Measurements from ENCODE around the gene MROH2A.

The MROH2A gene

GRCh38 chr2:233780771-233781170 is 2.6 kb downstream of the MROH2A start:
- Mint-ChIP-seq H3K27ac (no peak overlapping the region), H3K36me3 (no peaks in the 10 kb centered on the region), H3K4me3 (no peak overlapping the region), H3K9me3 (peaks cover 4% of the 10 kb centered on the region), H3K4me1 (no peaks in the 10 kb centered on the region), H3K27me3 (no peaks in the 10 kb centered on the region)
- DNase-seq = no peak
- CTCF ChIA-PET = interaction anchor here (0.6 kb wide), 1 partner anchor 1066 kb away, joined by 4 read pairs; no protein-coding TSS in a partner anchor

- Mint-ChIP-seq H3K36me3 (no peaks in the 10 kb centered on the region), H3K27ac (no peak overlapping the region), H3K4me1 (no peaks in the 10 kb centered on the region), H3K4me3 (no peak overlapping the region), H3K27me3 (no peaks in the 10 kb centered on the region), H3K9me3 (no peaks in the 10 kb centered on the region)
- no peak for DNase-seq
- CTCF ChIA-PET = no interaction called here
These were observed 11.4 kb downstream of the MROH2A start for GRCh38 chr2:233789554-233789953.

DNA sequence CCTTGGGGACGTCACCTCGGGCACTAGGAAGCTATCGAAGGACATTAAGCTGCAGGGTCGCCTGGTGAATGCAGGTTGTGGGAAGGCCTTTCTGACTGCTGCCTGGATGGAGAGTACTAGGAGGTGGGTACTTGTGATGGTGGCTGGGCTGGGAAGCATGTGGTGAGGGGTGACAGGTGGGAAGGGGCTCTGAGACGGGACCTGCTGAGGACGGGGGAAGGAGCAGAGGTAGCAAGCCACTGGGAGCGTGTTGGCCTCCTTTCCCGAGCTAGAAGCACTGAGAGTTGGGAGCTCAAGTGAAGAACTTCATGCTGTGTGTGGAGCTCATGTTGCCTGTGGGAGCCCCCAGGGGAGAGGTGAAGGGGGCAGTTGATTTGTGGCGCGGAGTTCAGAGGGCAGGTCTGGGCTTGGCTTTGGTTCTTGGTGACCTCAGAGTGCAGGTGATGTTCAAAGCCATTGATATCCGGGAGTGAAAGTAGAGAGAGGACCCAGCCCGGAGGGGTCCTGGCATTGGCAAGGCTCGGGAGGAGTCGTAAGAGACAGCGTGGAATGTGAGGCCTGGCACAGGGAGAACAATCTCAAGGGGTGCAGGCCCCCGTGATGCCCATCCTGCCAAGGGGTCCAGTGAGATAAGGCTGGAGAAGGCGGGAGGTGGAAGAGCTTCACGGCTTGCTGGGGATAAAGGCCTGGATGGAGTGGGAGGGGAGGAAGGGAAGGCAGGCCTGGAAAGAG is 13.2 kb downstream of the MROH2A start:
- CTCF ChIA-PET = no interaction called here
- Mint-ChIP-seq H3K27me3 (no peaks in the 10 kb centered on the region), H3K4me1 (no peaks in the 10 kb centered on the region), H3K9me3 (no peaks in the 10 kb centered on the region), H3K4me3 (no peak overlapping the region), H3K36me3 (no peaks in the 10 kb centered on the region), H3K27ac (no peak overlapping the region)
- DNase-seq = no peak

DNA sequence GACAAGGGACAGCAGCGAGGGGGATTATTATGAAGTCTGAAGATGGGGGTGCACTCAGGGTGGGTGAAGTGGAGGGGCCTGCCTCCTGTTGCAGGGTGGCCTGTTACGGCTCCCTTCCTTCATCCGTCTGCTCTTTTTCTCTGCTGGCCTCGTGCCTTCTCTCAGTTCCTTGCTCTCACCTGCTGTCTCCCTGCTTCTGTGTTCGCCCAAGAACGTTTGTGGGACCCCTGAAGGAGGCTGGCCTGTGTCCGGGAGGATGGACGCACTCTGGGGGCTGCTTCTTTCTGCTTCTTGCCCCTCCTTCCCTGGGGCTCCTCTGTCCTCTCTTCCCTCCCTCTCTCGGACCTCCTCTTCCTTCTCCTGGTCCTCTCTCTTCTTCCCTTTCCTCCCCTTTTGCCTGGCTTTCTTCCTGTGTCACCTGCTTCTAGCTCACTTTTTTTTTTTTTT is 13.8 kb downstream of the MROH2A start:
- Mint-ChIP-seq H3K27me3 (no peaks in the 10 kb centered on the region), H3K4me1 (no peaks in the 10 kb centered on the region), H3K4me3 (no peak overlapping the region), H3K27ac (no peak overlapping the region), H3K9me3 (no peaks in the 10 kb centered on the region), H3K36me3 (no peaks in the 10 kb centered on the region)
- CTCF ChIA-PET = no interaction called here
- no peak for DNase-seq

DNA sequence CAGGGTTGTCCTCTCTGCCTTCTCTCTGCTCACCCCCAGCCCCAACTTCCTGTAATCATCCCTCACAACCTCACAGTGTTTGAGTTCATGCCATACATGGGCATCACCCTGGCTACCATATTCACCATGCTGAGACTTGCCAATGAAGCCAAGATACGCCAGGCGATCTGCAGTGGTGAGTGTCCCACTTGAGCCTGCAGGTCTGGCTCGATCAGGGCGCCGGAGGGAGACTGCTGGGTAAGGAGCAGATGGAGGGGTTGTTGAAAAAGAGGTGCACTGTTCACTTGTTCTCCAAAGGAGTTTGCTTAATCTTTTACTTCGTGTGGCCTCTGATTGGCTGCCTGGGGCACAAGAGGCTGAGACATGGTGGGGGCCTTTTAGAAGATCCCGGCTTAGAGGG is 14.6 kb downstream of the MROH2A start:
- Mint-ChIP-seq H3K4me1 (no peaks in the 10 kb centered on the region), H3K9me3 (no peaks in the 10 kb centered on the region), H3K27ac (no peak overlapping the region), H3K4me3 (no peak overlapping the region), H3K27me3 (no peaks in the 10 kb centered on the region), H3K36me3 (no peaks in the 10 kb centered on the region)
- no peak for DNase-seq
- CTCF ChIA-PET = no interaction called here

- DNase-seq = no peak
- no peak overlapping the region for H3K27ac Mint-ChIP-seq
These were observed 15.5 kb downstream of the MROH2A start for GRCh38 chr2:233793465-233794127.

DNA sequence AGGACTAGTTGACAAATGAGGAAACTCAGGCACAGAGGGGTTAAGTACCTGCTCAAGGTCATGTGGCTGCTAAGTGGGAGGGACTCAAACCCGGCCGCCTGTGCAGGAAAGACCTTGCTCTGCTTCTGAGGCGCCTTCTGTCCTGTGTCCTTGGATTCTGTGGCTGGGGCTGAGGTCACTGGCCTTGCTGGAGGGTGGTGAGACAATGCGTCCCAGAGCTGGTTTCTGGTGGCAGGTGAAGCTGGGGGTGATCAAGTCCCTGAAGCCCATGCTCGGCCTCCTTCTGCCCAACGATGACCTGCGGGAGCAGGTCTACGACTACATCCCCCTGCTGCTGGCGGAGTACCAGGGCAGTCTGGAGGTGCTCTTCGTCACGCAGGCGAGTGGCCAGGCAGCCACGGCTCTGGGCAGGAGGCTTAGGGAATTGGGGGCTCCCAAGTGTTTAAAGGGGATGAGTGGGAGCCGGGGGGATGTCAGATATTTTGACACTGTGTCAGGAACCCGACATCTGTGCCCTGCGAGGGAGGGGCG is 16.1 kb downstream of the MROH2A start:
- Mint-ChIP-seq H3K36me3 (no peaks in the 10 kb centered on the region), H3K4me3 (no peak overlapping the region), H3K27ac (no peak overlapping the region), H3K4me1 (no peaks in the 10 kb centered on the region), H3K9me3 (no peaks in the 10 kb centered on the region), H3K27me3 (peaks cover 6% of the 10 kb centered on the region)
- CTCF ChIA-PET = no interaction called here
- DNase-seq = no peak

More at GRCh38 chr2:233793465-233794127, 15.5 kb downstream of the MROH2A start:
- H3K4me1 Mint-ChIP-seq = no peaks in the 10 kb centered on the region
- H3K27me3 Mint-ChIP-seq = peaks cover 1% of the 10 kb centered on the region
- no peaks in the 10 kb centered on the region for H3K9me3 Mint-ChIP-seq
- no peak overlapping the region for H3K4me3 Mint-ChIP-seq
- CTCF ChIA-PET = no interaction called here
- H3K36me3 Mint-ChIP-seq = no peaks in the 10 kb centered on the region

DNA sequence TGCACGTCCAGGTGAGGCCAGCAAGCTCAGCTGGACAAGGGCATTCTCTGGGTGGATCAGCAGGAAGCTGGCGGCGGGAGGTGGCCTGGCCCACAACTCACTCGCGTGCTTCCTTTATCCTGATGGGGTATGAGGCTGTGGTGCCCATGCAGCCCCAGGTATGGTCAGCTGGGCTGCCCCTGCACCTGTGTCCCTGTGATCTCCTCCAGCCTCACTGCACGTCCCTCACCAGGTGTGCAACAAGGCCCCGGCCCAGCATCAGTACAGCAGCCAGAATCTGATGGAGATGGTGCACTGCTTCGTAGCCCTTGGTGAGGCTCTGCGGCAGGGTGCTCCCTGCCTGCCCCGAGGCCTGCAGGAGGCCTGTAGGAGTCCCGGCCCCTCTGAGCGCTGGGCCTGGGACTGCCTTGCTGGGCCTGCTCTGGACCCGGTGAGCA is 17.6 kb downstream of the MROH2A start:
- Mint-ChIP-seq H3K4me3 (no peak overlapping the region), H3K4me1 (no peaks in the 10 kb centered on the region), H3K9me3 (no peaks in the 10 kb centered on the region), H3K27ac (no peak overlapping the region), H3K36me3 (no peaks in the 10 kb centered on the region), H3K27me3 (peaks cover 6% of the 10 kb centered on the region)
- CTCF ChIA-PET = no interaction called here
- no peak for DNase-seq

GRCh38 chr2:233796254-233796653 is 18.1 kb downstream of the MROH2A start:
- no peaks in the 10 kb centered on the region for H3K4me1 Mint-ChIP-seq
- no peak overlapping the region for H3K4me3 Mint-ChIP-seq
- H3K9me3 Mint-ChIP-seq = no peaks in the 10 kb centered on the region
- H3K27ac Mint-ChIP-seq = no peak overlapping the region
- no peak for DNase-seq
- CTCF ChIA-PET = no interaction called here
- H3K36me3 Mint-ChIP-seq = no peaks in the 10 kb centered on the region
- peaks cover 6% of the 10 kb centered on the region for H3K27me3 Mint-ChIP-seq

GRCh38 chr2:233798335-233799086 is 20.4 kb downstream of the MROH2A start:
- CTCF ChIA-PET = no interaction called here
- Mint-ChIP-seq H3K27ac (no peak overlapping the region), H3K9me3 (no peaks in the 10 kb centered on the region), H3K36me3 (no peaks in the 10 kb centered on the region), H3K4me1 (no peaks in the 10 kb centered on the region), H3K4me3 (no peak overlapping the region), H3K27me3 (peaks cover 15% of the 10 kb centered on the region)
- DNase-seq = no peak

DNA sequence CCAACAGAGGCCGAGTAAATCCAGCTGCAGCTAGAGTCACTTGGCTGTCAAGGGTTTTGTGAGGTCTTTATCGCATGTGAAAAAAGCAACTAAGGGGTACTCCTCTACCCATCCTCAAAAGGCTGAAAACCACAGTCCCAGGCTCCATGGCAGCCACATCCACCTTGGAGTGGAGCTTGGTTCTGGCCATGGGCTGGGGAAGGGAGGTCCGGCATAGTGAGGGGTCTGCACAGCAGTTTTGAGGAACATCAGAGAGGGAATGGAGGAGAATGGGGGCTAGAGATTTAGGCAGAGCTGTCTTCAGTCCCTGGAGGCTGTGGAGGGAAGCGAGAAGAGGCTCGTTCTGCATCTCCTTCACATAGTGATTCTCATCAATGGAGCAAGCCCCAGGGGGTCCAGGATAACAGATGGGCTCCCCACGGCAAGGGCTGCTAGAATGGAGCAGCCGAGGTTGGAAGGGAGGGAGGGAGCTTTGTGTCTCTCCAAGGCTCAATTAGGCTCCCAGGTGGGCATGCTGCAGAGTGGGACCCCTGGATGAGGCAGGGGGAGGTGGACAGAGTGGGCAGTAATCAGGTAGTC is 21.0 kb downstream of the MROH2A start:
- no peaks in the 10 kb centered on the region for H3K36me3 Mint-ChIP-seq
- no peak overlapping the region for H3K4me3 Mint-ChIP-seq
- H3K9me3 Mint-ChIP-seq = no peaks in the 10 kb centered on the region
- H3K27me3 Mint-ChIP-seq = peaks cover 21% of the 10 kb centered on the region
- DNase-seq = peak; percentile 9
- CTCF ChIA-PET = no interaction called here
- no peaks in the 10 kb centered on the region for H3K4me1 Mint-ChIP-seq
- H3K27ac Mint-ChIP-seq = no peak overlapping the region

- no peaks in the 10 kb centered on the region for H3K4me1 Mint-ChIP-seq
- H3K36me3 Mint-ChIP-seq = no peaks in the 10 kb centered on the region
- peak; percentile 2 for DNase-seq
- no peak overlapping the region for H3K27ac Mint-ChIP-seq
- CTCF ChIA-PET = no interaction called here
- no peaks in the 10 kb centered on the region for H3K9me3 Mint-ChIP-seq
- H3K27me3 Mint-ChIP-seq = peaks cover 27% of the 10 kb centered on the region
- H3K4me3 Mint-ChIP-seq = no peak overlapping the region
These were observed 21.6 kb downstream of the MROH2A start for GRCh38 chr2:233799716-233800115.

GRCh38 chr2:233800208-233800607 is 22.1 kb downstream of the MROH2A start:
- Mint-ChIP-seq H3K9me3 (no peaks in the 10 kb centered on the region), H3K4me3 (no peak overlapping the region), H3K4me1 (no peaks in the 10 kb centered on the region), H3K36me3 (no peaks in the 10 kb centered on the region), H3K27ac (no peak overlapping the region), H3K27me3 (peaks cover 32% of the 10 kb centered on the region)
- DNase-seq = peak; percentile 2
- CTCF ChIA-PET = no interaction called here

GRCh38 chr2:233801357-233802131 is 23.4 kb downstream of the MROH2A start:
- Mint-ChIP-seq H3K9me3 (no peaks in the 10 kb centered on the region), H3K27me3 (peaks cover 32% of the 10 kb centered on the region), H3K4me1 (no peaks in the 10 kb centered on the region), H3K4me3 (no peak overlapping the region), H3K36me3 (no peaks in the 10 kb centered on the region), H3K27ac (no peak overlapping the region)
- DNase-seq = peak; percentile 34
- CTCF ChIA-PET = no interaction called here
